Measurements from ENCODE around the gene IGSF23.

Gene IGSF23

GRCh38 chr19:44603201-44603945 lies 10.0 kb upstream of the IGSF23 start:
- TF ChIP-seq EZH2phosphoT487 (conservative IDR thresholded peaks at IDR 0.05; ENCODE audit: low read length) (no peak), CTCF (IDR thresholded peaks at IDR 0.05; ENCODE audit: insufficient read depth, low read length, poor library complexity, severe bottlenecking) (no peak)
- no peaks in the 10 kb centered on the region for H3K9me2 ChIP-seq (replicated peaks; ENCODE audit: insufficient read depth, low read length)
- no peaks in the 10 kb centered on the region for H4K20me1 ChIP-seq (ENCODE audit: low read depth, low read length)
- no peaks in the 10 kb centered on the region for H3K36me3 ChIP-seq (ENCODE audit: low read length)
- no peaks in the 10 kb centered on the region for H3K9me3 ChIP-seq (ENCODE audit: insufficient read depth, low read length)
- no peak overlapping the region for H3K27ac ChIP-seq (ENCODE audit: low read depth, low read length)
- no peak overlapping the region for H3K4me3 ChIP-seq (ENCODE audit: insufficient read depth, low read length, poor library complexity, severe bottlenecking)
- no peaks in the 10 kb centered on the region for H3K27me3 ChIP-seq (ENCODE audit: low read length)
- H3F3A ChIP-seq (ENCODE audit: insufficient read depth): no peaks in the 10 kb centered on the region
- H3K4me2 ChIP-seq (ENCODE audit: low read depth, low read length, poor library complexity, severe bottlenecking): no peak overlapping the region
- H3K79me2 ChIP-seq (ENCODE audit: insufficient read depth, low read length): no peaks in the 10 kb centered on the region
- H2AFZ ChIP-seq (ENCODE audit: low read depth, low read length, severe bottlenecking): no peak overlapping the region
- H3K9ac ChIP-seq (ENCODE audit: low read length): no peak overlapping the region

- Histone ChIP-seq H3K9me2 (replicated peaks; ENCODE audit: insufficient read depth, low read length) (no peaks in the 10 kb centered on the region), H3K27ac (ENCODE audit: low read depth, low read length) (no peak overlapping the region), H3K9ac (ENCODE audit: low read length) (no peak overlapping the region), H3K79me2 (ENCODE audit: insufficient read depth, low read length) (no peaks in the 10 kb centered on the region), H3F3A (ENCODE audit: insufficient read depth) (no peaks in the 10 kb centered on the region), H3K36me3 (ENCODE audit: low read length) (no peaks in the 10 kb centered on the region), H2AFZ (ENCODE audit: low read depth, low read length, severe bottlenecking) (no peak overlapping the region), H3K4me2 (ENCODE audit: low read depth, low read length, poor library complexity, severe bottlenecking) (no peak overlapping the region), H3K9me3 (ENCODE audit: insufficient read depth, low read length) (no peaks in the 10 kb centered on the region), H3K4me3 (ENCODE audit: insufficient read depth, low read length, poor library complexity, severe bottlenecking) (no peak overlapping the region), H3K27me3 (ENCODE audit: low read length) (no peaks in the 10 kb centered on the region), H4K20me1 (ENCODE audit: low read depth, low read length) (no peaks in the 10 kb centered on the region)
- TF ChIP-seq CTCF (IDR thresholded peaks at IDR 0.05; ENCODE audit: insufficient read depth, low read length, poor library complexity, severe bottlenecking): no peak
- TF ChIP-seq EZH2phosphoT487 (conservative IDR thresholded peaks at IDR 0.05; ENCODE audit: low read length): no peak
Measured at GRCh38 chr19:44604241-44604640, 9.1 kb upstream of the IGSF23 start.

GRCh38 chr19:44605547-44605946 lies 7.8 kb upstream of the IGSF23 start:
- H3K36me3 ChIP-seq (ENCODE audit: low read length): no peaks in the 10 kb centered on the region
- no peaks in the 10 kb centered on the region for H4K20me1 ChIP-seq (ENCODE audit: low read depth, low read length)
- H3K9me3 ChIP-seq (ENCODE audit: insufficient read depth, low read length): no peaks in the 10 kb centered on the region
- no peak overlapping the region for H3K4me2 ChIP-seq (ENCODE audit: low read depth, low read length, poor library complexity, severe bottlenecking)
- H3K4me3 ChIP-seq (ENCODE audit: insufficient read depth, low read length, poor library complexity, severe bottlenecking): no peak overlapping the region
- no peaks in the 10 kb centered on the region for H3K79me2 ChIP-seq (ENCODE audit: insufficient read depth, low read length)
- H2AFZ ChIP-seq (ENCODE audit: low read depth, low read length, severe bottlenecking): no peak overlapping the region
- H3F3A ChIP-seq (ENCODE audit: insufficient read depth): no peaks in the 10 kb centered on the region
- no peaks in the 10 kb centered on the region for H3K27me3 ChIP-seq (ENCODE audit: low read length)
- H3K27ac ChIP-seq (ENCODE audit: low read depth, low read length): no peak overlapping the region
- TF ChIP-seq CTCF (IDR thresholded peaks at IDR 0.05; ENCODE audit: insufficient read depth, low read length, poor library complexity, severe bottlenecking): no peak
- TF ChIP-seq EZH2phosphoT487 (conservative IDR thresholded peaks at IDR 0.05; ENCODE audit: low read length): no peak
- no peak overlapping the region for H3K9ac ChIP-seq (ENCODE audit: low read length)
- H3K9me2 ChIP-seq (replicated peaks; ENCODE audit: insufficient read depth, low read length): no peaks in the 10 kb centered on the region

Data from SU-DHL-6 (cell line).